Spinal cord (tissue), 10 donors: ENCODE measurements around the gene TBC1D17. TPM values are rescaled to one million over a fixed set of nuclear protein-coding genes. Genes with fewer than 3 reads are reported as not detected.

Source experiments
- DNase-seq, 6 donors: peaks; one replicate each; pipeline versions ENCODE4 v3.0.0 to v3.0.0-alpha.2; 2013 to 2015; ENCODE audit warnings: low spot score in 6 of 6, low read depth in 4 of 6
- H3K27ac ChIP-seq: one replicate; pipeline ENCODE4 v1.5.1; 2013; ENCODE audit warnings: low read depth, low read length, control low read depth
- H3K27me3 ChIP-seq: one replicate; pipeline ENCODE4 v1.6.1; 2013; ENCODE audit warnings: low read length; ENCODE audit not compliant: control insufficient read depth, insufficient read depth
- H3K36me3 ChIP-seq: one replicate; pipeline ENCODE4 v1.6.1; 2013; ENCODE audit warnings: low read length; ENCODE audit not compliant: control insufficient read depth, insufficient read depth
- H3K4me1 ChIP-seq: one replicate; pipeline ENCODE4 v1.6.1; 2013; ENCODE audit warnings: low read length; ENCODE audit not compliant: control insufficient read depth, insufficient read depth
- H3K4me3 ChIP-seq: one replicate; pipeline ENCODE4 v1.5.1; 2013; ENCODE audit warnings: low read depth, low read length, control low read depth
- H3K9me3 ChIP-seq: one replicate; pipeline ENCODE4 v1.6.1; 2013; ENCODE audit warnings: low read length; ENCODE audit not compliant: control insufficient read depth, insufficient read depth
- WGBS: methylation state at CpG from one replicate; pipeline ENCODE4 v1.1.5; 2013; ENCODE audit warnings: missing lambda C conversion rate; ENCODE audit not compliant: insufficient coverage; 5-methylcytosine and 5-hydroxymethylcytosine counted together
- polyA plus RNA-seq, 2 donors: library from polyadenylated mRNA; unstranded; fragments of 120-200 nt; gene quantifications; one replicate each; pipeline ENCODE4 v1.2.1, GENCODE V29; 2013; ENCODE audit not compliant: insufficient read length in 2 of 2
- total RNA-seq, 2 donors: library from RNA; depleted of rRNA in 1 of 2; stranded (reverse); fragments of 120-200 nt in 1 of 2; fragments of >200 nt in 1 of 2; gene quantifications; one replicate each; pipeline versions ENCODE4 v1.2.3 to v1.2.4, GENCODE V29; 2013 to 2014
- donor health status: healthy.

The TBC1D17 gene
- total and polyA plus RNA-seq, 4 donors, result 9.6 to 78.6 (median 40.5) TPM

- WGBS, result 98% methylated on average over 11 of the region's 11 CpGs
- H3K4me1 ChIP-seq, result peaks cover 38% of the 10 kb centered on the region
- no peak overlapping the region for H3K27ac ChIP-seq
Observed at GRCh38 chr19:49874503-49875157, 2.9 kb upstream of the TBC1D17 start.

GRCh38 chr19:49875177-49875576 lies 2.3 kb upstream of the TBC1D17 start:
- no peak for DNase-seq
- peak overlapping the region; percentile 100 for H3K27ac ChIP-seq
- no peak overlapping the region for H3K4me3 ChIP-seq
- H3K4me1 ChIP-seq, result peaks cover 33% of the 10 kb centered on the region
- H3K27me3 ChIP-seq, result no peaks in the 10 kb centered on the region
- WGBS, result 75% methylated on average over 1 of the region's 4 CpGs
- no peaks in the 10 kb centered on the region for H3K9me3 ChIP-seq
- peaks cover 66% of the 10 kb centered on the region for H3K36me3 ChIP-seq

More at GRCh38 chr19:49874503-49875157, 2.9 kb upstream of the TBC1D17 start:
- Histone ChIP-seq H3K27me3 (no peaks in the 10 kb centered on the region), H3K4me3 (no peak overlapping the region), H3K9me3 (no peaks in the 10 kb centered on the region), H3K36me3 (peaks cover 61% of the 10 kb centered on the region)
- no peak for DNase-seq

- peaks cover 66% of the 10 kb centered on the region for H3K36me3 ChIP-seq
- under 1% methylated on average over 24 of the region's 28 CpGs for WGBS
- H3K27me3 ChIP-seq, result no peaks in the 10 kb centered on the region
- H3K9me3 ChIP-seq, result no peaks in the 10 kb centered on the region
- H3K4me3 ChIP-seq, result peak overlapping the region; percentile 96
- peak overlapping the region; percentile 100 for H3K27ac ChIP-seq
- peak in 5 of 6 donors; percentile 52 to 93 (median 58) for DNase-seq
- H3K4me1 ChIP-seq, result peaks cover 25% of the 10 kb centered on the region
Observed at GRCh38 chr19:49875857-49876421, 1.6 kb upstream of the TBC1D17 start.

GRCh38 chr19:49876422-49877019 lies 981 bp upstream of the TBC1D17 start:
- H3K4me1 ChIP-seq, result peaks cover 23% of the 10 kb centered on the region
- H3K9me3 ChIP-seq, result no peaks in the 10 kb centered on the region
- peaks cover 66% of the 10 kb centered on the region for H3K36me3 ChIP-seq
- peak overlapping the region; percentile 100 for H3K27ac ChIP-seq
- no peaks in the 10 kb centered on the region for H3K27me3 ChIP-seq
- under 1% methylated on average over 46 of the region's 46 CpGs for WGBS
- DNase-seq, result peak; percentile 96 to 100 (median 99)
- peak overlapping the region; percentile 96 for H3K4me3 ChIP-seq

GRCh38 chr19:49877879-49878743 lies 609 bp downstream of the TBC1D17 start:
- WGBS, result 5% methylated on average over 37 of the region's 41 CpGs
- peak in 5 of 6 donors; percentile 71 to 96 (median 81) for DNase-seq
- H3K27ac ChIP-seq, result peak overlapping the region; percentile 100
- no peaks in the 10 kb centered on the region for H3K27me3 ChIP-seq
- peak overlapping the region; percentile 96 for H3K4me3 ChIP-seq
- peaks cover 23% of the 10 kb centered on the region for H3K4me1 ChIP-seq
- H3K36me3 ChIP-seq, result peaks cover 69% of the 10 kb centered on the region
- no peaks in the 10 kb centered on the region for H3K9me3 ChIP-seq

- Histone ChIP-seq H3K9me3 (no peaks in the 10 kb centered on the region), H3K4me3 (no peak overlapping the region), H3K27me3 (no peaks in the 10 kb centered on the region), H3K27ac (peak overlapping the region; percentile 100), H3K36me3 (peaks cover 69% of the 10 kb centered on the region), H3K4me1 (peaks cover 23% of the 10 kb centered on the region)
- no peak for DNase-seq
- WGBS, result 82% methylated on average over 9 of the region's 9 CpGs
Observed at GRCh38 chr19:49878744-49879070, 1.2 kb downstream of the TBC1D17 start.

- no peak for DNase-seq
- Histone ChIP-seq H3K27me3 (no peaks in the 10 kb centered on the region), H3K9me3 (no peaks in the 10 kb centered on the region), H3K4me3 (no peak overlapping the region), H3K4me1 (peaks cover 23% of the 10 kb centered on the region), H3K36me3 (peaks cover 69% of the 10 kb centered on the region), H3K27ac (no peak overlapping the region)
- 94% methylated on average over 7 of the region's 12 CpGs for WGBS
Observed at GRCh38 chr19:49879243-49879963, 1.9 kb downstream of the TBC1D17 start.

GRCh38 chr19:49880162-49880869 lies 2.8 kb downstream of the TBC1D17 start:
- peaks cover 19% of the 10 kb centered on the region for H3K4me1 ChIP-seq
- no peaks in the 10 kb centered on the region for H3K27me3 ChIP-seq
- no peaks in the 10 kb centered on the region for H3K9me3 ChIP-seq
- peaks cover 70% of the 10 kb centered on the region for H3K36me3 ChIP-seq
- WGBS, result 95% methylated on average over 9 of the region's 10 CpGs
- H3K27ac ChIP-seq, result no peak overlapping the region
- DNase-seq, result no peak
- no peak overlapping the region for H3K4me3 ChIP-seq
